ENCODE measurements around the gene GRIK1. TPM values are rescaled to one million over a fixed set of nuclear protein-coding genes. Genes with fewer than 3 reads are reported as not detected.

GRIK1 gene
- total RNA-seq, 1 donor from 2014 or later = 0.39 TPM

- no peak for DNase-seq
- H3K9me3 Mint-ChIP-seq (ENCODE audit: unreplicated experiment) = peaks cover 4% of the 10 kb centered on the region
- TF ChIP-seq CTCF (IDR thresholded peaks at IDR 0.05; ENCODE audit: partially characterized antibody, unreplicated experiment) = no peak
- no peak overlapping the region for H3K27ac Mint-ChIP-seq (ENCODE audit: unreplicated experiment)
- peaks cover 2% of the 10 kb centered on the region for H3K27me3 Mint-ChIP-seq (ENCODE audit: unreplicated experiment)
- H3K36me3 Mint-ChIP-seq (ENCODE audit: unreplicated experiment) = peaks cover 9% of the 10 kb centered on the region
- no peak overlapping the region for H3K4me3 Mint-ChIP-seq (ENCODE audit: unreplicated experiment)
- no peaks in the 10 kb centered on the region for H3K4me1 Mint-ChIP-seq (ENCODE audit: low read depth, unreplicated experiment)
Measured at GRCh38 chr21:29718081-29718815, 221.5 kb downstream of the GRIK1 start.

- H3K9me3 Mint-ChIP-seq (ENCODE audit: unreplicated experiment) = peaks cover 4% of the 10 kb centered on the region
- no peak for DNase-seq
- H3K36me3 Mint-ChIP-seq (ENCODE audit: unreplicated experiment) = peaks cover 9% of the 10 kb centered on the region
- H3K4me3 Mint-ChIP-seq (ENCODE audit: unreplicated experiment) = no peak overlapping the region
- no peak overlapping the region for H3K27ac Mint-ChIP-seq (ENCODE audit: unreplicated experiment)
- peaks cover 2% of the 10 kb centered on the region for H3K27me3 Mint-ChIP-seq (ENCODE audit: unreplicated experiment)
- no peaks in the 10 kb centered on the region for H3K4me1 Mint-ChIP-seq (ENCODE audit: low read depth, unreplicated experiment)
- no peak for TF ChIP-seq CTCF (IDR thresholded peaks at IDR 0.05; ENCODE audit: partially characterized antibody, unreplicated experiment)
Measured at GRCh38 chr21:29717659-29718058, 222.1 kb downstream of the GRIK1 start.

GRCh38 chr21:29716753-29717152 is 223.0 kb downstream of the GRIK1 start:
- no peak for TF ChIP-seq CTCF (IDR thresholded peaks at IDR 0.05; ENCODE audit: partially characterized antibody, unreplicated experiment)
- no peaks in the 10 kb centered on the region for H3K4me1 Mint-ChIP-seq (ENCODE audit: low read depth, unreplicated experiment)
- peaks cover 4% of the 10 kb centered on the region for H3K9me3 Mint-ChIP-seq (ENCODE audit: unreplicated experiment)
- H3K27me3 Mint-ChIP-seq (ENCODE audit: unreplicated experiment) = peaks cover 2% of the 10 kb centered on the region
- peaks cover 9% of the 10 kb centered on the region for H3K36me3 Mint-ChIP-seq (ENCODE audit: unreplicated experiment)
- no peak for DNase-seq
- no peak overlapping the region for H3K27ac Mint-ChIP-seq (ENCODE audit: unreplicated experiment)
- no peak overlapping the region for H3K4me3 Mint-ChIP-seq (ENCODE audit: unreplicated experiment)

- Mint-ChIP-seq H3K4me3 (ENCODE audit: unreplicated experiment) (no peak overlapping the region), H3K36me3 (ENCODE audit: unreplicated experiment) (peaks cover 9% of the 10 kb centered on the region), H3K27ac (ENCODE audit: unreplicated experiment) (no peak overlapping the region), H3K4me1 (ENCODE audit: low read depth, unreplicated experiment) (no peaks in the 10 kb centered on the region), H3K9me3 (ENCODE audit: unreplicated experiment) (peaks cover 4% of the 10 kb centered on the region), H3K27me3 (ENCODE audit: unreplicated experiment) (peaks cover 2% of the 10 kb centered on the region)
- no peak for DNase-seq
- TF ChIP-seq CTCF (IDR thresholded peaks at IDR 0.05; ENCODE audit: partially characterized antibody, unreplicated experiment) = no peak
Measured at GRCh38 chr21:29715089-29715488, 224.7 kb downstream of the GRIK1 start.

- peaks cover 9% of the 10 kb centered on the region for H3K36me3 Mint-ChIP-seq (ENCODE audit: unreplicated experiment)
- no peak for TF ChIP-seq CTCF (IDR thresholded peaks at IDR 0.05; ENCODE audit: partially characterized antibody, unreplicated experiment)
- no peaks in the 10 kb centered on the region for H3K4me1 Mint-ChIP-seq (ENCODE audit: low read depth, unreplicated experiment)
- peaks cover 2% of the 10 kb centered on the region for H3K27me3 Mint-ChIP-seq (ENCODE audit: unreplicated experiment)
- peaks cover 4% of the 10 kb centered on the region for H3K9me3 Mint-ChIP-seq (ENCODE audit: unreplicated experiment)
- DNase-seq = no peak
- H3K27ac Mint-ChIP-seq (ENCODE audit: unreplicated experiment) = no peak overlapping the region
- H3K4me3 Mint-ChIP-seq (ENCODE audit: unreplicated experiment) = no peak overlapping the region
Measured at GRCh38 chr21:29712818-29713217, 227.0 kb downstream of the GRIK1 start.
